GM12878 (cell line): ENCODE measurements around the gene GLI1. TPM values are rescaled to one million over a fixed set of nuclear protein-coding genes. Genes with fewer than 3 reads are reported as not detected.

ENCODE experiments used
- ATAC-seq: fragments of 200-7000 bp; cut with Tn5 transposase; 3 replicates; pipeline ENCODE4 v1.9.1; 2020; ENCODE audit warnings: mild to moderate bottlenecking, moderate library complexity
- BruUV-seq: library from RNA; stranded (reverse); fragments of 400-500 nt; replicated peaks from 2 replicates; lab custom pipeline; 2021; lab: Mats Ljungman, UMichigan
- CTCF ChIA-PET: fragments of 300-600 bp; sonication (Branson Sonifier 250); formaldehyde crosslinking; extraction: SDS; loops from one replicate; lab custom pipeline; 2021; ENCODE audit warnings: inconsistent platforms; lab: Yijun Ruan, JAX
- POLR2A ChIA-PET: fragments of 350-600 bp; formaldehyde crosslinking; extraction: SDS; loops from one replicate; lab custom pipeline; 2021; ENCODE audit warnings: inconsistent platforms; lab: Charles Lee
- RAD21 ChIA-PET: fragments of 300-600 bp; sonication (Branson Sonifier 250); formaldehyde crosslinking; loops from one replicate; lab custom pipeline; 2023; ENCODE audit warnings: antibody characterized with exemption; ENCODE audit not compliant: unreplicated experiment; lab: Charles Lee
- SMC1A ChIA-PET: fragments of 300-600 bp; sonication (Branson Sonifier 250); formaldehyde crosslinking; loops from one replicate; lab custom pipeline; 2023; ENCODE audit not compliant: unreplicated experiment, uncharacterized antibody; lab: Charles Lee
- DNase-seq: peaks from one replicate; pipeline ENCODE4 v3.0.0-alpha.2; 2011; ENCODE audit warnings: low read depth, low spot score
- FAIRE-seq: peaks from 3 replicates; lab custom pipeline; 2011; peaks lifted over from hg19 to GRCh38; lab: Jason Lieb, UNC
- H2AFZ ChIP-seq: 2 replicates; pipeline ENCODE4 v1.6.0; 2011; ENCODE audit warnings: low read depth, low read length, control low read depth; ENCODE audit not compliant: control insufficient read depth
- H3K27ac ChIP-seq: 2 replicates; pipeline ENCODE4 v1.5.1; 2011; ENCODE audit warnings: control low read depth; ENCODE audit not compliant: control insufficient read depth, insufficient read depth
- H3K27me3 ChIP-seq, 2 experiments: replicated peaks in 1 of 2; 2 replicates each; pipeline versions ENCODE4 v1.6.0 to v1.6.1; 2011; ENCODE audit warnings: low read length in 1 of 2; ENCODE audit not compliant: control insufficient read depth in 2 of 2, insufficient read depth in 2 of 2
- H3K36me3 ChIP-seq, 2 experiments: 2 replicates each; pipeline ENCODE4 v1.5.1; 2011; ENCODE audit warnings: low read length in 1 of 2; ENCODE audit not compliant: control insufficient read depth in 2 of 2, insufficient read depth in 2 of 2
- H3K4me1 ChIP-seq: 2 replicates; pipeline ENCODE4 v1.6.1; 2011; ENCODE audit warnings: mild to moderate bottlenecking, low read length, moderate library complexity, mixed read lengths; ENCODE audit not compliant: control insufficient read depth, insufficient read depth
- H3K4me2 ChIP-seq: 2 replicates; pipeline ENCODE4 v1.6.0; 2011; ENCODE audit warnings: control low read depth; ENCODE audit not compliant: control insufficient read depth, insufficient read depth
- H3K4me3 ChIP-seq: fragments of 200-600 bp; sonication (generic); 2 replicates; pipeline ENCODE4 v1.5.1; 2016
- H3K79me2 ChIP-seq: 2 replicates; pipeline ENCODE4 v1.6.0; 2011; ENCODE audit warnings: low read length; ENCODE audit not compliant: control insufficient read depth, insufficient read depth
- H3K9ac ChIP-seq: 2 replicates; pipeline ENCODE4 v1.8.0; 2011; ENCODE audit warnings: low read length, control low read depth, mixed read lengths; ENCODE audit not compliant: control insufficient read depth, insufficient read depth
- H3K9me3 ChIP-seq: replicated peaks from 3 replicates; pipeline ENCODE4 v1.5.1; 2011; ENCODE audit warnings: mild to moderate bottlenecking, low read length; ENCODE audit not compliant: control insufficient read depth, insufficient read depth
- H4K20me1 ChIP-seq: 2 replicates; pipeline ENCODE4 v1.6.0; 2011; ENCODE audit not compliant: control insufficient read depth, insufficient read depth
- CREM ChIP-seq: IDR thresholded peaks from 2 replicates; pipeline ENCODE4 v1.6.1; 2014; ENCODE audit warnings: antibody characterized with exemption, low read depth
- ETV6 ChIP-seq, 2 experiments: fragments of 450-650 bp in 1 of 2; IDR thresholded peaks in 1 of 2; conservative IDR thresholded peaks in 1 of 2; 2 replicates each; pipeline ENCODE4 v1.6.1; 2014; ENCODE audit warnings: antibody characterized with exemption in 1 of 2, borderline replicate concordance in 1 of 2, low read depth in 1 of 2, mild to moderate bottlenecking in 1 of 2, moderate library complexity in 1 of 2
- NR2F1 ChIP-seq: fragments of 450-650 bp; conservative IDR thresholded peaks from 2 replicates; pipeline ENCODE4 v1.6.1; 2017; ENCODE audit warnings: mild to moderate bottlenecking
- RUNX3 ChIP-seq: IDR thresholded peaks from 2 replicates; pipeline ENCODE4 v1.6.1; 2012; ENCODE audit warnings: low read length, inconsistent platforms
- SIN3A ChIP-seq: IDR thresholded peaks from 2 replicates; pipeline ENCODE4 v1.6.1; 2012; ENCODE audit warnings: low read depth, low read length, improper control_type of control experiment
- SMAD1 ChIP-seq: fragments of 450-650 bp; IDR thresholded peaks from 2 replicates; pipeline ENCODE4 v1.6.1; 2018; ENCODE audit warnings: mild to moderate bottlenecking, low read depth; ENCODE audit not compliant: partially characterized antibody
- WGBS: methylation state at CpG from one replicate; pipeline ENCODE4 v1.1.6; 2016; ENCODE audit warnings: low lambda C conversion rate; ENCODE audit not compliant: insufficient replicate concordance, insufficient coverage; ENCODE audit errors: missing lambda C conversion rate; 5-methylcytosine and 5-hydroxymethylcytosine counted together
- in situ Hi-C: fragments of 300-500 bp; cut with MboI; formaldehyde crosslinking; loops from 9 replicates; pipeline ENCODE4 v1.14.3; 2018; ENCODE audit warnings: mixed read lengths
- intact Hi-C: fragments of 100-400 bp; cut with micrococcal nuclease; formaldehyde crosslinking; loops from one replicate; pipeline ENCODE4 v1.14.2; 2022; ENCODE audit not compliant: unreplicated experiment
- polyA plus RNA-seq, 11 experiments: library from polyadenylated mRNA; depleted of rRNA in 4 of 11; unstranded in 6 of 11; stranded (reverse) in 5 of 11; fragments of >200 nt; fragmentation: Nextera tagmentation in 4 of 11; fragmentation: Illumina TruSeq in 1 of 11; extraction: Ambion mirVana in 4 of 11; extraction: Trizol in 1 of 11; gene quantifications; 1 replicate in 1 of 11; 2 replicates in 10 of 11; pipeline versions ENCODE4 v1.2.1 to v1.2.3, GENCODE V29; 2011 to 2016; ENCODE audit warnings: inconsistent platforms in 2 of 11, missing spikeins in 2 of 11, low read depth in 1 of 11
- total RNA-seq, 4 experiments: library from RNA; depleted of rRNA in 3 of 4; stranded (reverse); fragments of >200 nt in 3 of 4; fragmentation: Illumina TruSeq in 1 of 4; extraction: Trizol in 1 of 4; gene quantifications; 2 replicates each; pipeline versions ENCODE4 v1.2.1 to v1.2.3, GENCODE V29; 2013 to 2021
- TF ChIP-seq, protein P1 (sequence below): fragments of 450-650 bp; formaldehyde crosslinking; IDR thresholded peaks from 2 replicates; pipeline ENCODE4 v1.4.0; 2022; ENCODE audit warnings: mild to moderate bottlenecking, moderate library complexity
- TF ChIP-seq, protein P2 (sequence below): fragments of 450-650 bp; IDR thresholded peaks from 2 replicates; pipeline ENCODE4 v1.6.1; 2017; ENCODE audit warnings: antibody characterized with exemption, mild to moderate bottlenecking, moderate library complexity
- TF ChIP-seq, protein P3 (sequence below): fragments of 450-650 bp; IDR thresholded peaks from 2 replicates; pipeline ENCODE4 v1.6.1; 2017; ENCODE audit warnings: mild to moderate bottlenecking, moderate library complexity

Gene GLI1
- total and polyA plus RNA-seq, 10 of the 15 experiments (the other 5 are each of a cell fraction or from before 2014, with no cell fraction given): 0.27 to 1.2 (median 0.49) TPM

DNA sequence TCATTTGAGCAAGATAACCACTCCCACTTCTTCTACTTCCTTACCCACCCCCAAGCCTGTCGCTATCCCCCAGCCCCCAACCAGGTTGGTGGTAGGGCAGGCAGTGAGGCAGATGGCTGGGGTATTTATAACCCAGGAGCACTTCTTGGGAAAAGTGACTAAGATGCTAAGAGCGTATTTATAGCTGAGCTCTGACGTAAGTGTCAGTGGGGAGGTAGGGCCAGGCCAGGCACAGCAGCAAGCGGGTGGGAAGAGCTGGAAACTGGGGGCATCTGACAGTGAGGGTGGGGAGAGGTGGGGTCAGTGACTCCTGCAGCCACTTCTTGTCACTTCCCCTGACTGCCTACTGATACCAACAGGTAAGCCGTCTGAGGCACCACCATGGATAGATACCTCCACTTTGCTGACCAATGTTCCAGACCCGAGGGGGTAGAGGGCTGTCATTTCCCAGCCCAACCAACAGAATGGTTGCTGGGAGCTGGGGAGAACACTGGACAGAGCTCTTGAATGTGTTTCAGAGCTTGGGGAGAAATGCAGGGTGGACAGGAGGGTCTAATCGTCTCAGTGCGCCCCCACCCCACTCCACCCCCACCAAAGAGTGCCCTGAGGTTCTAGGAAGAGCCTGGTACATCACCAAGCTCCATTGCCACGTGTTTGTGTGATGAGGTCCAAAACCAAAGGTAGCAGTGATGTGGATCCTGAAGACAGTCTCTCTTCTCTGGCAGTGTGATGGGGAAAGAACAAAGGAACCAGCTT, 7.2 kb upstream of the GLI1 start:
- Histone ChIP-seq H3K36me3 (no peaks in the 10 kb centered on the region), H3K27me3 (no peaks in the 10 kb centered on the region), H3K9ac (no peak overlapping the region), H3K4me2 (no peak overlapping the region), H3K4me3 (no peak overlapping the region), H3K9me3 (no peaks in the 10 kb centered on the region), H3K27ac (no peak overlapping the region), H3K4me1 (peaks cover 6% of the 10 kb centered on the region), H3K79me2 (no peaks in the 10 kb centered on the region), H2AFZ (peak overlapping the region; percentile 76), H4K20me1 (no peaks in the 10 kb centered on the region)
- ChIA-PET RAD21 (interaction anchor here (0.6 to 6.8 kb wide), 39 partner anchors 8 to 769 kb away, joined by 3 to 224 read pairs (median 5); partner anchors contain the start of genes DDIT3, INHBC, SHMT2 and STAC3), CTCF (interaction anchor here (0.6 to 11.0 kb wide), 60 partner anchors 8 to 354 kb away, joined by 3 to 540 read pairs (median 6); partner anchors contain the start of genes DCTN2, INHBC, SHMT2 and STAC3), SMC1A (interaction anchor here (0.7 to 7.6 kb wide), 45 partner anchors 7 to 239 kb away, joined by 3 to 226 read pairs (median 3); partner anchors contain the start of genes ARHGAP9, INHBC and SHMT2), POLR2A (interaction anchor here (0.5 to 6.1 kb wide), 23 partner anchors 8 to 210 kb away, joined by 3 to 29 read pairs (median 4); partner anchors contain the start of genes DDIT3 and INHBC)
- 25% methylated on average over 9 of the region's 9 CpGs for WGBS
- DNase-seq (no peak), FAIRE-seq (no peak), ATAC-seq (peak; percentile 1; the same call in 2 of the 3 replicates)
- intact Hi-C loops (no loop called here), in situ Hi-C loops (loop anchor here (10.0 kb wide), 1 partner anchor 138 kb away; no protein-coding TSS in a partner anchor)
- no TSS peak for BruUV-seq
- TF ChIP-seq ETV6 (conservative IDR thresholded peaks at IDR 0.05 in 1 of 2, IDR thresholded peaks at IDR 0.05 in 1 of 2; ENCODE audit: borderline replicate concordance in 1 of 2, low read depth in 1 of 2): no peak
- TF ChIP-seq, protein P1, sequence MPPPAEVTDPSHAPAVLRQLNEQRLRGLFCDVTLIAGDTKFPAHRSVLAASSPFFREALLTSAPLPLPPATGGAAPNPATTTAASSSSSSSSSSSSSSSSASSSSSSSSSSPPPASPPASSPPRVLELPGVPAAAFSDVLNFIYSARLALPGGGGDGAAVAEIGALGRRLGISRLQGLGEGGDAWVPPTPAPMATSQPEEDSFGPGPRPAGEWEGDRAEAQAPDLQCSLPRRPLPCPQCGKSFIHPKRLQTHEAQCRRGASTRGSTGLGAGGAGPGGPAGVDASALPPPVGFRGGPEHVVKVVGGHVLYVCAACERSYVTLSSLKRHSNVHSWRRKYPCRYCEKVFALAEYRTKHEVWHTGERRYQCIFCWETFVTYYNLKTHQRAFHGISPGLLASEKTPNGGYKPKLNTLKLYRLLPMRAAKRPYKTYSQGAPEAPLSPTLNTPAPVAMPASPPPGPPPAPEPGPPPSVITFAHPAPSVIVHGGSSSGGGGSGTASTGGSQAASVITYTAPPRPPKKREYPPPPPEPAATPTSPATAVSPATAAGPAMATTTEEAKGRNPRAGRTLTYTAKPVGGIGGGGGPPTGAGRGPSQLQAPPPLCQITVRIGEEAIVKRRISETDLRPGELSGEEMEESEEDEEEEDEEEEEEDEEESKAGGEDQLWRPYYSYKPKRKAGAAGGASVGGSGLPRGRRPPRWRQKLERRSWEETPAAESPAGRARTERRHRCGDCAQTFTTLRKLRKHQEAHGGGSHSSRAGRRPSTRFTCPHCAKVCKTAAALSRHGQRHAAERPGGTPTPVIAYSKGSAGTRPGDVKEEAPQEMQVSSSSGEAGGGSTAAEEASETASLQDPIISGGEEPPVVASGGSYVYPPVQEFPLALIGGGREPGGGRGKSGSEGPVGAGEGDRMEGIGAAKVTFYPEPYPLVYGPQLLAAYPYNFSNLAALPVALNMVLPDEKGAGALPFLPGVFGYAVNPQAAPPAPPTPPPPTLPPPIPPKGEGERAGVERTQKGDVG (CRISPR knock-in tag): no peak
- 0 out of 2 replicates have a peak, but pooled peaks have one; percentile 29 for TF ChIP-seq NR2F1
- TF ChIP-seq SIN3A: no peak
- TF ChIP-seq RUNX3: no peak
- TF ChIP-seq, protein P2, sequence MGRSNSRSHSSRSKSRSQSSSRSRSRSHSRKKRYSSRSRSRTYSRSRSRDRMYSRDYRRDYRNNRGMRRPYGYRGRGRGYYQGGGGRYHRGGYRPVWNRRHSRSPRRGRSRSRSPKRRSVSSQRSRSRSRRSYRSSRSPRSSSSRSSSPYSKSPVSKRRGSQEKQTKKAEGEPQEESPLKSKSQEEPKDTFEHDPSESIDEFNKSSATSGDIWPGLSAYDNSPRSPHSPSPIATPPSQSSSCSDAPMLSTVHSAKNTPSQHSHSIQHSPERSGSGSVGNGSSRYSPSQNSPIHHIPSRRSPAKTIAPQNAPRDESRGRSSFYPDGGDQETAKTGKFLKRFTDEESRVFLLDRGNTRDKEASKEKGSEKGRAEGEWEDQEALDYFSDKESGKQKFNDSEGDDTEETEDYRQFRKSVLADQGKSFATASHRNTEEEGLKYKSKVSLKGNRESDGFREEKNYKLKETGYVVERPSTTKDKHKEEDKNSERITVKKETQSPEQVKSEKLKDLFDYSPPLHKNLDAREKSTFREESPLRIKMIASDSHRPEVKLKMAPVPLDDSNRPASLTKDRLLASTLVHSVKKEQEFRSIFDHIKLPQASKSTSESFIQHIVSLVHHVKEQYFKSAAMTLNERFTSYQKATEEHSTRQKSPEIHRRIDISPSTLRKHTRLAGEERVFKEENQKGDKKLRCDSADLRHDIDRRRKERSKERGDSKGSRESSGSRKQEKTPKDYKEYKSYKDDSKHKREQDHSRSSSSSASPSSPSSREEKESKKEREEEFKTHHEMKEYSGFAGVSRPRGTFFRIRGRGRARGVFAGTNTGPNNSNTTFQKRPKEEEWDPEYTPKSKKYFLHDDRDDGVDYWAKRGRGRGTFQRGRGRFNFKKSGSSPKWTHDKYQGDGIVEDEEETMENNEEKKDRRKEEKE: no peak
- TF ChIP-seq, protein P3, sequence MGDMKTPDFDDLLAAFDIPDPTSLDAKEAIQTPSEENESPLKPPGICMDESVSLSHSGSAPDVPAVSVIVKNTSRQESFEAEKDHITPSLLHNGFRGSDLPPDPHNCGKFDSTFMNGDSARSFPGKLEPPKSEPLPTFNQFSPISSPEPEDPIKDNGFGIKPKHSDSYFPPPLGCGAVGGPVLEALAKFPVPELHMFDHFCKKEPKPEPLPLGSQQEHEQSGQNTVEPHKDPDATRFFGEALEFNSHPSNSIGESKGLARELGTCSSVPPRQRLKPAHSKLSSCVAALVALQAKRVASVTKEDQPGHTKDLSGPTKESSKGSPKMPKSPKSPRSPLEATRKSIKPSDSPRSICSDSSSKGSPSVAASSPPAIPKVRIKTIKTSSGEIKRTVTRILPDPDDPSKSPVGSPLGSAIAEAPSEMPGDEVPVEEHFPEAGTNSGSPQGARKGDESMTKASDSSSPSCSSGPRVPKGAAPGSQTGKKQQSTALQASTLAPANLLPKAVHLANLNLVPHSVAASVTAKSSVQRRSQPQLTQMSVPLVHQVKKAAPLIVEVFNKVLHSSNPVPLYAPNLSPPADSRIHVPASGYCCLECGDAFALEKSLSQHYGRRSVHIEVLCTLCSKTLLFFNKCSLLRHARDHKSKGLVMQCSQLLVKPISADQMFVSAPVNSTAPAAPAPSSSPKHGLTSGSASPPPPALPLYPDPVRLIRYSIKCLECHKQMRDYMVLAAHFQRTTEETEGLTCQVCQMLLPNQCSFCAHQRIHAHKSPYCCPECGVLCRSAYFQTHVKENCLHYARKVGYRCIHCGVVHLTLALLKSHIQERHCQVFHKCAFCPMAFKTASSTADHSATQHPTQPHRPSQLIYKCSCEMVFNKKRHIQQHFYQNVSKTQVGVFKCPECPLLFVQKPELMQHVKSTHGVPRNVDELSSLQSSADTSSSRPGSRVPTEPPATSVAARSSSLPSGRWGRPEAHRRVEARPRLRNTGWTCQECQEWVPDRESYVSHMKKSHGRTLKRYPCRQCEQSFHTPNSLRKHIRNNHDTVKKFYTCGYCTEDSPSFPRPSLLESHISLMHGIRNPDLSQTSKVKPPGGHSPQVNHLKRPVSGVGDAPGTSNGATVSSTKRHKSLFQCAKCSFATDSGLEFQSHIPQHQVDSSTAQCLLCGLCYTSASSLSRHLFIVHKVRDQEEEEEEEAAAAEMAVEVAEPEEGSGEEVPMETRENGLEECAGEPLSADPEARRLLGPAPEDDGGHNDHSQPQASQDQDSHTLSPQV: no peak
- TF ChIP-seq CREM: peak; percentile 29; the same call in 1 of the 2 replicates
- TF ChIP-seq SMAD1: no peak
